IPS-18a (cell line): ENCODE data around the gene CHMP4B.

Experiments
- H3K27ac ChIP-seq: one replicate; pipeline ENCODE4 v1.5.1; 2013; ENCODE audit warnings: low read length
- H3K27me3 ChIP-seq: one replicate; pipeline ENCODE4 v1.6.1; 2013; ENCODE audit warnings: mild to moderate bottlenecking, low read length; ENCODE audit not compliant: control insufficient read depth, insufficient read depth
- H3K36me3 ChIP-seq: one replicate; pipeline ENCODE4 v1.6.1; 2013; ENCODE audit warnings: low read depth, low read length; ENCODE audit not compliant: control insufficient read depth
- H3K4me1 ChIP-seq: one replicate; pipeline ENCODE4 v1.6.1; 2013; ENCODE audit warnings: low read depth, low read length; ENCODE audit not compliant: control insufficient read depth
- H3K4me3 ChIP-seq: one replicate; pipeline ENCODE4 v1.5.1; 2013; ENCODE audit warnings: low read length
- H3K9ac ChIP-seq: one replicate; pipeline ENCODE4 v1.6.1; 2013; ENCODE audit warnings: mild to moderate bottlenecking, low read length, moderate library complexity
- H3K9me3 ChIP-seq: one replicate; pipeline ENCODE4 v1.6.1; 2013; ENCODE audit warnings: low read depth, low read length; ENCODE audit not compliant: control insufficient read depth

Gene CHMP4B

GRCh38 chr20:33832103-33832804 lies 21.1 kb downstream of the CHMP4B start:
- H3K36me3 ChIP-seq: no peaks in the 10 kb centered on the region
- peak overlapping the region; percentile 7 for H3K9ac ChIP-seq
- H3K4me1 ChIP-seq: peaks cover 13% of the 10 kb centered on the region
- H3K9me3 ChIP-seq: no peaks in the 10 kb centered on the region
- H3K27ac ChIP-seq: no peak overlapping the region
- H3K4me3 ChIP-seq: no peak overlapping the region
- H3K27me3 ChIP-seq: no peaks in the 10 kb centered on the region

- Histone ChIP-seq H3K36me3 (no peaks in the 10 kb centered on the region), H3K9ac (no peak overlapping the region), H3K27ac (no peak overlapping the region), H3K27me3 (no peaks in the 10 kb centered on the region), H3K4me3 (no peak overlapping the region), H3K4me1 (peaks cover 13% of the 10 kb centered on the region), H3K9me3 (no peaks in the 10 kb centered on the region)
Measured at GRCh38 chr20:33833333-33833732, 22.2 kb downstream of the CHMP4B start.

GRCh38 chr20:33835615-33836172 lies 24.5 kb downstream of the CHMP4B start:
- Histone ChIP-seq H3K4me3 (no peak overlapping the region), H3K36me3 (no peaks in the 10 kb centered on the region)

GRCh38 chr20:33836277-33836676 lies 25.1 kb downstream of the CHMP4B start:
- no peaks in the 10 kb centered on the region for H3K27me3 ChIP-seq
- H3K4me1 ChIP-seq: peaks cover 13% of the 10 kb centered on the region
- H3K4me3 ChIP-seq: no peak overlapping the region
- no peak overlapping the region for H3K9ac ChIP-seq
- no peak overlapping the region for H3K27ac ChIP-seq
- H3K9me3 ChIP-seq: no peaks in the 10 kb centered on the region
- no peaks in the 10 kb centered on the region for H3K36me3 ChIP-seq

More at GRCh38 chr20:33835615-33836172, 24.5 kb downstream of the CHMP4B start:
- H3K27me3 ChIP-seq: no peaks in the 10 kb centered on the region
- H3K27ac ChIP-seq: no peak overlapping the region
- peaks cover 13% of the 10 kb centered on the region for H3K4me1 ChIP-seq
- no peak overlapping the region for H3K9ac ChIP-seq
- no peaks in the 10 kb centered on the region for H3K9me3 ChIP-seq

- H3K9me3 ChIP-seq: no peaks in the 10 kb centered on the region
- H3K27me3 ChIP-seq: no peaks in the 10 kb centered on the region
- no peak overlapping the region for H3K9ac ChIP-seq
- H3K27ac ChIP-seq: no peak overlapping the region
- no peaks in the 10 kb centered on the region for H3K36me3 ChIP-seq
- H3K4me3 ChIP-seq: no peak overlapping the region
- peaks cover 9% of the 10 kb centered on the region for H3K4me1 ChIP-seq
Measured at GRCh38 chr20:33837096-33837830, 26.1 kb downstream of the CHMP4B start.

- Histone ChIP-seq H3K27me3 (no peaks in the 10 kb centered on the region), H3K9me3 (no peaks in the 10 kb centered on the region), H3K36me3 (no peaks in the 10 kb centered on the region), H3K9ac (no peak overlapping the region), H3K27ac (no peak overlapping the region), H3K4me3 (no peak overlapping the region), H3K4me1 (peaks cover 11% of the 10 kb centered on the region)
Measured at GRCh38 chr20:33838035-33838864, 27.1 kb downstream of the CHMP4B start.

- Histone ChIP-seq H3K27me3 (no peaks in the 10 kb centered on the region), H3K36me3 (no peaks in the 10 kb centered on the region), H3K27ac (no peak overlapping the region), H3K4me3 (no peak overlapping the region), H3K9ac (no peak overlapping the region), H3K4me1 (peaks cover 5% of the 10 kb centered on the region), H3K9me3 (no peaks in the 10 kb centered on the region)
Measured at GRCh38 chr20:33839591-33839990, 28.4 kb downstream of the CHMP4B start.

GRCh38 chr20:33840160-33840559 lies 29.0 kb downstream of the CHMP4B start:
- H3K9me3 ChIP-seq: no peaks in the 10 kb centered on the region
- peaks cover 5% of the 10 kb centered on the region for H3K4me1 ChIP-seq
- H3K4me3 ChIP-seq: no peak overlapping the region
- no peak overlapping the region for H3K9ac ChIP-seq
- H3K27ac ChIP-seq: no peak overlapping the region
- no peaks in the 10 kb centered on the region for H3K36me3 ChIP-seq
- no peaks in the 10 kb centered on the region for H3K27me3 ChIP-seq

GRCh38 chr20:33840759-33841435 lies 29.7 kb downstream of the CHMP4B start:
- no peak overlapping the region for H3K4me3 ChIP-seq
- no peaks in the 10 kb centered on the region for H3K36me3 ChIP-seq
- H3K4me1 ChIP-seq: peaks cover 8% of the 10 kb centered on the region
- H3K27me3 ChIP-seq: no peaks in the 10 kb centered on the region
- no peak overlapping the region for H3K27ac ChIP-seq
- no peak overlapping the region for H3K9ac ChIP-seq
- no peaks in the 10 kb centered on the region for H3K9me3 ChIP-seq

GRCh38 chr20:33841436-33841799 lies 30.3 kb downstream of the CHMP4B start:
- Histone ChIP-seq H3K9ac (no peak overlapping the region), H3K27ac (no peak overlapping the region), H3K27me3 (no peaks in the 10 kb centered on the region), H3K4me3 (no peak overlapping the region), H3K36me3 (no peaks in the 10 kb centered on the region), H3K4me1 (peaks cover 13% of the 10 kb centered on the region), H3K9me3 (no peaks in the 10 kb centered on the region)

- H3K9ac ChIP-seq: no peak overlapping the region
Measured at GRCh38 chr20:33842346-33842745, 31.2 kb downstream of the CHMP4B start.

More at GRCh38 chr20:33842346-33842745, 31.2 kb downstream of the CHMP4B start:
- Histone ChIP-seq H3K27ac (no peak overlapping the region), H3K36me3 (no peaks in the 10 kb centered on the region), H3K9me3 (no peaks in the 10 kb centered on the region), H3K4me1 (peaks cover 19% of the 10 kb centered on the region), H3K4me3 (no peak overlapping the region), H3K27me3 (no peaks in the 10 kb centered on the region)
